NK-92 (cell line): ENCODE results near the gene MYO1E.
"Not testable (repeated sequence)": the region's sequence is repeated elsewhere in the genome, so short reads cannot be mapped to it uniquely, and the experiment has no call there.

ENCODE experiments used
- DNase-seq: peaks from one replicate; lab custom pipeline; 2025; ENCODE audit not compliant: unreplicated experiment; lab: John Stamatoyannopoulos, UW

Gene MYO1E

DNA sequence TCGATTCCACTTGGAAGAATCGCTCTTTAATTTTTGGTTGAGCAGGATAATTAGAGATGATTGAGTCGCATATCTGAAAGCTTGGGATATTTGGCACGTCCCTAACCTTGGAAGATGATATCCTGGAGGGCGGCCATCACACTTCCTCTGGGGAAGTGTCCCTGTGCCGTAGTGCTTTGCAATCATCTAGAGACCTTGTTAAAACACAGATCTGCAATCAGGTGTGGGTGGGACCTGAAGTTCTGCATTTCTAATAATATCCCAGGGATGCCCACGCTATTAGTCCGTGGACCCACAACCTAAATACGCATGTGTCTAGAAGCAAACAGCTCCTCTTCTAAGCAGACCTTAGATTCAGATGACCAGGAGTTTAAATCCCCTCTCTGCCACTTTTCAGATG, 20.5 kb downstream of the MYO1E start:
- no peak for DNase-seq

DNA sequence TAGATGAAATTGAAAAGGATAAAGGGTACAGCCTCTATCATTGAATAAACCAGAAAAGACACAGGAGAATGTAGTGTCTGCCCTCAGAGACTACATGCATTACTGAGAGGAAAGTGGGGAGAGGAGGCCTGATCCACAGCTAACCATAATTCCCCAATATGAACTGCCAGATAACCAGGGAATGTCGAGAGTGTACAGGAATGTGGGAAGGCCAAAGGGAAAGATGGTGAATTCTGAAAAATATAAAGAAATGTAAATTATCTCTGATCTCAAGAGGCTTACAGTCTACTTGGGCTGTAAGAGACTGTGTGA, 22.3 kb downstream of the MYO1E start:
- DNase-seq: no peak

DNA sequence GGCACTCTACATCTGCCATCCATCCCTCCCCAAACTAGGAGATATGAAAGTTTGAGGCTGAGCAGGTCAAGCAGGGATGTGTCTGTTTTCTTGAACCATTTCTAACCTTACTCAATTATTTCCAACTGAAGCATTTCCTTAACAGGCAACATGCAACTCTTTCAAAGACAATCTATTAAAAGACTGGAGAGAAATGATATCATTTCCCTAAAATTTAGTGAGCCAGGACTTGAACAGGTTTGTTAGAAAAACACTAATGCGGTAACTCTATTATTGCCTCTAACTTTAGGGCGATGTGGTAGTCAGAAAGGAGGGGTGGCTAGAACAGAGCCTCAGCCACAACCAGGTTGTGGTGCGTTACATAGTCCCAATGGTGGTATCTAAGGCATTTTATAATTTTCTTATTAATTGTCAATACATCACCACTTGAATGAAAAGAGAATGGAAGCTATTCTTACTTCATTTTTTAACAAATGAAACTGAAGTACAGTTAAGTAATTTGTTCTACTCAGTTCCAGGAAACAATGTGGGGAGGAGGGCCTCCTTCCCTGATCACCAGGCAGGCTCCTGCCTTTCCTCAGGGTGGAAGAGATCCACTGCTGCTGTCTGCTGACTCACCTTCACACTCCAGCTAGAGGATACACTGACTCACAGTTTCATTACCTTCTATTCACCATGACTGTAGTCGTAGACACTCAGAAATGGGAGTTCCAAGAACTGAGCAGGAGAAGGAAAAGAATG, 22.8 kb downstream of the MYO1E start:
- no peak for DNase-seq

DNA sequence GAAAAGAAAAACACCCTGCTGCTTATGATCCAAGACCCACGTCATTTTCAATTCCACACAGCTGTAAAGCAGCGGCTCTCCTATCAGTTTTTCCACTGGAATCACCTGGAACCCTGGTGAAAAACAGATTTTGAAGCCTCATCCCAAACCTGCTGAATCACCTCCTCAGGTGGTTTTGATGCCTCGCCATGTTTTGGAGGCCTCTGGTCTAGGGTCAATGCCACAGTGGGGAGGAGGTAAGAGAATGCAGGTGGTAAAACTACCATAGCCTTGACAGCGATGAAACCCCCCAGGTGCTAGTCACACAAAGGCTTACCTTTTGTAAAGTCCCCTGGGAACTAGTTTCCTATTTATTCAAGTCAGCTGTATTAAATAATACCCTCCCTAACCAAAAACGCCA, 24.8 kb downstream of the MYO1E start:
- no peak for DNase-seq

DNA sequence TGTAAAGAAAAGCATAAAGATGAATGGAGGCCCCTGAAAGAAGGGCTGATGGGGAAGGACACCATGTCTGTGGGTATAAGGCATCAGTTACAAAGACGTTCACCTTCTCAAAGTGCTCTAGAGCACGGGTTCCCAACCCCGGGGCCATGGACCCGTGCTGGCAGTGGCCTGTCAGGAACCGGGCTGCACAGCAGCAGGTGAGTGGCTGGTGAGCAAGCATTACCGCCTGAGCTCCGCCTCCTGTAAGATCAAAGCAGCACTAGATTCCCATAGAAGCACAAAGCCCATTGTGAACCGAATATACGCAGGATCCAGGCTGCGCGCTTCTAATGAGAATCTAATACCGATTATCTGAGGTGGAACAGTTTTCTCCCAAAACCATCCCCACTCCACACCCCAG, 25.7 kb downstream of the MYO1E start:
- DNase-seq: no peak

DNA sequence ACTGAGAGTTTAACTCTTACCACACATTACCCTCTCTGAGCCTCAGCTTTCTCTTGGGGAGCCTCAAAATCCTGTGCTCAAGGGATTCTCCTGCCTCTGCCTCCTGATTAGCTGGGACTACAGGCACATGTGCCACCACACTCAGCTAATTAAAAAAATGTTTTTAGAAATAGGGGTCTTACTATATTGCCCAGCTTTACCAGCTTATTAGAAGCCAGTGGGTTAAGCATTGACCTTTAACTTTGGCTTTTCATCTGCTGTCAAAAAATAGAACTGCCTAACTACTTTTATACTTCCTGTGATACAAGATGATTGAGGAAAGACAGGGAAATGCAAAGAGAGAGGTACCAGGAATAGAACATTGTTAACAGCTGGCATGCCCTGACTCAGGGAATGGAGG, 27.3 kb downstream of the MYO1E start:
- no peak for DNase-seq

DNA sequence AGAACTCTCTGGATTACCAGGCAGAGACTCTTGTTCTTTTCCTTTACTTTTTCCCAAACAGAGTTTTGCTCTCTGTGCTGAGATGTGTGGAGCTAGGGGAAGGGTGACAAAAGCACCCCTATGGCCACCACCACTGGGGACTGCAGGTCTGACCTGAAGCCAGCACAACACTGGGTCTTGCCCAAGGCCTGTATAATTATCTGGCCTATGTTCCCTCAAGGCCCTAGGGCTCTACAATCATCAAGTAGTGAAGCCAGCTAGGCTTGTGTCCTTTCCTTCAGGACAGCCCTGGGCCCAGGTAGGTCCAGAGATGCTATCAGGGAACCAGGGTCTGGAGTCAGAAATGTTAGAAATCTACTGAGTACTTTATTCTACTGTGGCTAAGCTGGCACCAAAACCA, 28.4 kb downstream of the MYO1E start:
- no peak for DNase-seq

DNA sequence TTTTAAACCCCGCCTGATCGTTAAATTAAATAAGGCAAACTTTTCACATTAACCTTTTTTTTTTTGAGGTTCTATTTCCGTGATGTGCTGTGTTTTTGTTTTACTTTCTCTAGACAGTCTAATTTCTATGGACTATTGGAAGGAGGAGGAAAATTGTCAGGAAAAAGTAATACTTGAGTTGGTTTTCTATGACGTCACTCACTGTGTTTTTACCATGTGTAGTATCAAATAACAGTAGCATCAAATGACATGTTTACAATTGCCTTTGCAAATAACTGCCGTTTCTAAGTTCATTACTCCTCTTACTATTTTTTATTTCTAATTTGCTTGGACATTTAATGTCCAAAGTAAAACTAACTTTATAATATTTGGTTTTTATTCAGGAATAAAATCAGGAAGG, 32.3 kb downstream of the MYO1E start:
- DNase-seq: no peak

DNA sequence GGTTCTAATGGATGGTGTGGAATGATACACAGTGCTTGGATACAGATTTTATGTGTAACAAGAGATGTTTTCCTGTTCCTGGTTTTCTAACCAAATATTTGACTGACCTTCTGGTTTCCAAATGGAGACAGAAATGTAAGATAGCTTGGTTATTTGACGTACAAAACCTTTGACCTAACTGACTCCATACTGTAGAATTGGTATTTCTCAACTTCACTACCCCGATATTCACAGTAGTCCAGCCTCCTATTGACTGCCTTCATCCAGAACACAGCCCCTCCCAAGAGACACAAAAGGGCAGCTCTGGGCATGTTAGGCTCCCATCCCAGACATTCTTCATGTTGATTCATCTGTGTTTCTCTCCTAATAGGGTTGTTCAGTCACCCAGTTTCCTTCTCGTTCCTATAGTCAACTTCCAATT, 33.4 kb downstream of the MYO1E start:
- no peak for DNase-seq

DNA sequence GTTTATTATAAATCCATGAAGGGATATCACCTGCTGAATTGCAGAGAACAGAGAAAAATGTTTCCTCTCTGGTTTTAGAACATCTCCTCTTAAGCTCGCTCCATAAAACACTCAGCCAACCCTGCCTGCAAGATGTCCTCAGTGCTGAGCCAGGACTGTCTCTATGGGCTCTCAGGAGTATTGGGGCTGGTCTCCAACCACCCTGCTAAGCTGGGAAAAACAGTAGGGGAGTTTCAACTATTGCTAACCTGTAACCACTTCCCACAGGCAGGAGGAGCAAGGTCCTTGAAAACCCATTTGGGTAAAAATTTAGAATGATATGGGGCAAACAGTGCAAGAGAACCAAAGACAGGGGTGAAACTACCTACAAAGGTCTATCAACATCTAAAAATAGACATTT, 34.3 kb downstream of the MYO1E start:
- no peak for DNase-seq

DNA sequence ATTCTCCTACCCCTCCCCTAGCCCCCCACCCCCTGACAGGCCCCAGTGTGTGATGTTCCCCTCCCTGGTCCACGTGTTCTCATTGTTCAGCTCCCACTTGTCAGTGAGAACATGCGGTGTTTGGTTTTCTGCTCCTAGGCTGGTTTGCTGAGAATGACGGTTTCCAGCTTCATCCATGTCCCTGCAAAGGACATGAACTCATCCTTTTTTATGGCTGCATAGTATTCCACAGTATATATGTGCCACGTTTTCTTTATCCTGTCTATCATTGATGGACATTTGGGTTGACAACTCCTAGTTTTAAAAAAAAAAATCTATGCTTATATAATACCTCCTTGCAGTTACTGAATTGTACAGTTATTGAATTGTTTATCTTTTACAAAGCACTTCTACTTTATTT, 35.9 kb downstream of the MYO1E start:
- DNase-seq: not testable (repeated sequence)

DNA sequence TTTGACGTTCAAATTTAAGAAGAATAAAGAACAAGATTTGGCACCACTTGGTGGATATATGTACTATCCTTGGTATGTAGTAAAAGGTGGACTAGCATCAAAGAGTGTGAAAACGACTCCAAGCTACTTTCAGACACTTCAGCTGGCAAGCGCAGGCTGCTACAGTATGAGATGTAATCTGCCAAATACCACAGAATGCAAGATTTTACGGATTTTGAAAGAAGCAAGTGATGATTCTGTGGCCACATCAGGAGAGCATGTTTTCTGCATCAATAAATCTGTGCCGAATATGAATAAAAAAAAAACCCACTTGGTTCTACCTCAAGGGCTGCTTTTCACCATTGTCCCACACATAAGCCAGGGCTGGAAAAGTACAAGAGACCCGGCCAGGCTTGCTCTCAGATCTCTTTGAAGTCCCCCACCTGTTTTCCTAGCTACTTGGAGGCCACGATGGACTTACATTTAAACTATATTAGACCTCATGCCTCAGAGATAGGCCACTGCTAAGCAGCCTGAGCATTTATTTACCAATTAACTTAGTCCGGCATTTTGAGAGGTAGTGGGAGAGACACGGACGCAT, 37.4 kb downstream of the MYO1E start:
- no peak for DNase-seq

DNA sequence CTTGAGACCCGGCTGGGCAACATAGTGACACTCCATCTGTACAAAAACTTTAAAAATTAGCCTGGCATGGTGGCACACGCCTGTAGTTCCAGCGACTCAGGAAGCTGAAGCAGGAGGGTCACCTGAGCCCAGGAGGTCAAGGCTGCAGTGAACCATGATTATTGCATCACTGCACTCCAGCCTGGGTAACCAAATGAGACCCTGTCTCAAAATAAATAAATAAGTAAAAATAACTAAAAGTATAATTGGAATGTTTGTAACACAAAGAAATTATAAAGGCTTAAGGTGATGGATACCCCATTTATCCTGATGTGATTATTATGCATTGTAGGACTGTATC, 38.6 kb downstream of the MYO1E start:
- no peak for DNase-seq

DNA sequence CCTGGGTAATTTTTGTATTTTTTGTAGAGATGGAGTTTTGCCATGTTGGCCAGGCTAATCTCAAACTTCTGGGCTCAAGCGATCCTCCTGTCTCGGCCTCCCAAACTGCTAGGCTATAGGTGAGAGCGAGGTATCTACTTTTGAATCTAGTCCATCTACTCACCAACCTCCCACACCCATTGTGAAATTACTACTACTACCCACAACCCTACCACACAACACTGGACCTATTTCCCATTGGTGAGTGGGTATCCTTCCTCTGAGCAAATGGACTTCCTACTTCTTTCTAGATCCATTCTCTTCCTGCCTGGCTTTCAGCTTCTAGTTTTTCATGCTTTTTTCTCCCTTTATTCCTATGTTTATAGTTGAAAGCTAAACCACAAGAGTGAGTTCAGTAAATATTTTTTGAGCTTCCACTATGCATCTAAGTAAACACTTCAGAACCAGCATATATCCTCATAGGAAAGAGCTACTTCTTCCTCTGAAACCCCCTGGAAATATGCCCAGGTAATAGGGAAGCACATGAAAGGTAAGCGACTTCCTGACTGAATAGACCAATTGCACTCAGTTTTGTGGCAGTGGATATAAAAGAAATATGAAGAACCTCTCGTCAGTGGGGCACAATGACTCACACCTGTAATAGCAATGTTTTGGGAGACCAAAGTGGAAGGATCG, 39.1 kb downstream of the MYO1E start:
- no peak for DNase-seq

DNA sequence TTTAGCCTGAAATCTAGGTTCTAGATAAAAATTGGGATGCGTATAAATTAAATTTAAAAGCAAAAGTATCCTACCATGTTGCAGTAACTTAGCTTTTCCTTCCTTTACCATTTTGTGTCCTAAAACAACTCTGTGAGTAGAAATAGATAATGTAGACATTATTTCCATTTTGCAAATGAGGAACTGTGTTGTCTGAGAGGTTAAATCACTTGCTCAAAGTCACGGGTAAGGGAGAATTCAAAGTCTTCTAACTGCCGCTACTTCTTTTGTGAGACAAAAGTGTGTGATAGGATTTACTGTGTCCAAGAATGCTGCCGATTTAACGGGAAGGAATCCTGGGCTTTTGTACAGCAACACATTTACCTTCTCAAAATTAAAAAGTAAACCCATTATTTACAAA, 40.7 kb downstream of the MYO1E start:
- no peak for DNase-seq

DNA sequence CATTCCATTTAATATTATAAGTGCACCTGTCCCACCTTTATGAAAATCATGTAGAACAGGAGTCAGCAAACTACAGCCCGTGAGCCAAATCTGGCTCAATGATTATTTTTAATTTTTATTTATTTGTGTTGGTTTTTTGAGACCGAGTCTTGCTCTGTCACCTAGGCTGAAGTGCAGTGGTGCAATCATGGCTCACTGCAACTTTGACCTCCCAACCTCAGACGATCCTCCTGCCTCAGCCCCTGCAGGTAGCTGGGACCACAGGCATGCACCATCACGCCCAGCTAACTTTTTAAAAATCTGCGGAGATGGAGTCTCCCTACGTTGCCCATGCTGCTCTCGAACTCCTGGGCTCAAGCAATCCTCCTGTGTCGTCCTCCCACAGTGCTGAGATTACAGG, 42.0 kb downstream of the MYO1E start:
- DNase-seq: no peak

DNA sequence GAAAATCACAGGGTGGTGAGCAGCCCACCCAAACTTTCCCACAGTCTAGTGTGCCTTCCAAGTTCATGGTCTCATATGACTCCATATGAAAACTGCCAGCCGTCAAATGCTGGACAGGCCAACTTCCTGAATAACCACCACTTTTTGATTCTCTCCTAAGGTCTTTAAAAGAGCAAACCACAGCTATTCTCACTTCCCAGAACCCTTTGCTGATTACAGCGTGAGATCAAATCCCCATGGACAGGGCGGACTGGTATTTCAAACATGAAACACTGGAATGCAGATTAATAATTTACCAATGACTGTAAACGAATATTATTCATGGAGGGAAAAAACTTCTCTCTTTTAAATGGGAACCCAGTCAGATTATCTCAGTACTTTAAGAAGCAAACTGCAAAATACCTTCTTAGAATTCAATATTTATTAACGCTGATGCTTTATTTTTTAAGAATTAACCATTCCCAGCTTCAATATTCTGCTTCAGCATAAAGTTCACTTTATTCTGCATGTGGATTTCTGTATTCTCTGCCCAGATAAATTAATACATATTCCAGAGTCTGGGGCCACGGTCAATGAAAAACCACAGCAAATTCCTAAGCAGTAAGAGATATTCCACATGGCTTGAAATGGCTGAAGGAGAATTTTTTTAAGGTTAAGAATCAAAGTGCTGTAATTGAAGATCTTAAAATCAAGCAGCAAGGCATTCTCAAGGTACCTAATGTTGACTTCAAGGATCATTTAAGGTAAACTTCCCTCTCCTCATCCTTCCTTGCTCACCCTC, 42.9 kb downstream of the MYO1E start:
- DNase-seq: no peak

DNA sequence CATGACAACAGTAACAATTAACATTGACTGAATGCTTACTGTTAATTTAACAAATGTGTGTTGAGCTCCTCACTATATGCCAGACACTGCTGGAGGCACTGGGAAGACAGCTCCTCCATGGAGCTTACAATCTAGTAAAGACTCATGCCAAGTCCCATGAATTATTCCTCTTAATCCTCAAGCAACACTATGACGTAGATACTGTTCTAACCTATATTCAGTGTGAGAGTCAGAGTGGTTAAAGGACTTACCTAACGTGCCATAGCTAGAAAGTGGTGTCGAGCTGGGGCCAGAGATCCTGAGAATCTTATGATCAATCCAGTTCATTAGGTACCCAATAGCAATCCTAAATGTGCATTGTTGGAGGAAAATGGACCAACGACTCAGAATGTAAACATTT, 43.6 kb downstream of the MYO1E start:
- DNase-seq: no peak

DNA sequence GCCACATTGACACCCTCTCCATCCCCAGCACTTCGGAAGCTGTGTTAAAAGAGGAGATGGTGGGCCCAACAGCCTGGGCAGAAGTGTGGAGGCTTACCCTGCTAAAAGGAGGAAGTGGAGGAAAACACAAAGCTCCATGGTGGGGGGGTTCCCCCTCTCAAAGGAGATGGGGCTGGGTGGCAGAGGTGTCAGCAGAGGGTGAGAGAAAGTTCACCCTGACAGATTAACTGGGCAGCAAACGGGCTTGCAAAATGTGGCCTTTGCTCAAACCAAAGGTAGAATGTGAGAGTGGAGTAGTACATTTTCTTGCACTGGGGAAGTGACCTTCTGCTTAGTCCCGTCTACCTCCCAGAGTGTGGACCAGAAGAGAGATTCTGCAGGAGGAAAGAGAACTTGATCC, 44.7 kb downstream of the MYO1E start:
- DNase-seq: no peak

DNA sequence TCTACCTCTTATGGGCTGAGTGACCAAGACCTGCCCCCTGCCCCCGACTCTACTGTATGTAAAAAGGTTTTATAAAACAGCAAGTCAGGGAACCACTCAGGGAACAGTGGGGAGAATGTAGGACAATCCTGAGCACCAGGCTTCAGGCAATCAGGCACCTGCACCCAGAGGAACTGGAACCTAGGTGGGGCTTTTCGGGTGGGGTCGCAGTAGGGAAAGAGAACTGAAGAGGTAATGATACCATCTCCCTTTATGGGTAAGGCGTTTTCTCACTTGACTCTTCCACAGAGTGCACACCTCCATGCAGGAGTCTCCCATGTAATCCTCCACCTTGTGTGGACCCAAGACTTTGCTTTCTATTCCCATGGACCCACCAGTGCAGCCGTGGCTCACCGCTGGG, 45.8 kb downstream of the MYO1E start:
- DNase-seq: no peak

DNA sequence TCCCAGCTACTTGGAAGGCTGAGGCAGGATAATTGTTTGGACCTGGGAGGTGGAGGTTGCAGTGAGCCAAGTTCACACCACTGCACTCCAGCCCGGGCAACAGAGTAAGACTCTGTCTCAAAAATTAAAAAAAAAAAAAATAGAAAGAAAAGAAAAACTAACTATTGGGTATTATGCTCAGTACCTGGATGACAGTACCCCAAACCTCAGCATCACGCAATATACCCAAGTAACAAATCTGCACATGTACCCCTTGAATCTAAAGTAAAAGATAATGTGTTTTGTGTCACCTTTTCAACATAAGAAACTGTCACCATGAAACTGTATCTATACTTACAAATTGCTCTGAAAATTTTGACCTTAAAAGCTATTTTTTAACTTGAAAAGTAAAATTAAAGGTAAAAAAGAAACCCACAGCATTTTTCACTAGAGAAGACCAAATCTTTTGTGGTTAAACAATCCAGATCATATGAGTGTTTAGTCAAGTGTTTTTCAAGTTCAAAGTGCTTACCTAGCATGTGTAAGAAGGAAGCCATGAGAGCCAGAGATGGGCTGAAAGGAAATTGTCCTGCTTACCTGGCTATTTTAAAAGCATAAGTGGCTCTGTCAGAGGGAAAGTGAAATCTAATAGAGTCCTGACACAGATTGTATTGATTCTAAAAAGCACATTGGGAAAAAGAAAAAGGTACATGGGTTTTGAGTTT, 50.5 kb downstream of the MYO1E start:
- no peak for DNase-seq
